ENCODE data around the gene RGS5.
"Not testable (repeated sequence)": the region's sequence is repeated elsewhere in the genome, so short reads cannot be mapped to it uniquely, and the experiment has no call there.

RGS5 gene, protein sequence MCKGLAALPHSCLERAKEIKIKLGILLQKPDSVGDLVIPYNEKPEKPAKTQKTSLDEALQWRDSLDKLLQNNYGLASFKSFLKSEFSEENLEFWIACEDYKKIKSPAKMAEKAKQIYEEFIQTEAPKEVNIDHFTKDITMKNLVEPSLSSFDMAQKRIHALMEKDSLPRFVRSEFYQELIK

DNA sequence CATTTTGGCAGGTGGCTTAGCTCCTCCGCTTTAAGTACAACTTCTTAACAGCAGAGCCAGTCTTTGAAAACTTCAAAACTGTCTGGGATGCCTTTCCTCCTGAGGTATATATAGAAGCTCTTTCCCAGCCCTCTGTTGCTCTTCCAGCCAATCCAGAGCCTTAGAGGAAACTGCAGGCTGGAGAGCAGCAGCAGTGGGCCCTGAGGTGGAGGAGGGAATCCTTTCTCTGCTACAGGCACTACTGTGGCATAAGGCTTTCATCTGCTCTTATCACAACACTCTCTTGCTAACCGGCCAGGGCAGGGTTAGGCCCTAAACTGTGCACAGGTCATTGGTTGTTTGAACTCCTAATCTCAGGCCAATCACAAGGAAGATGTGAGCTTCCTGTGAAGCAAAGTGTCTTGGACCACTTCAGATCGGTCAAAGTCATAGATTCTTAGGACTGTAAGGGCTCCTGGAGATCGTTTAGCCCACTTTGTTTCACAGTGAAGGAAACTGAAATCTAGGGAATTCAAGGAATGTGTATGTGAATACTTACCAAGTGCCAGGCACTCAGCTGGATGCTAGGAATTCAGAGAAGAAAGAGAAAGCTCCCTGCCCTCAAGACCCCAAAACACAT lies at the start of gene RGS5:
RGS5 (minus strand) TSS at position 84 of the 619 bp plus-strand sequence; CDS start at position 3, 81 bp downstream.
- Histone ChIP-seq H3K9me3 (no peaks in the 10 kb centered on the region), H3K4me3 (ENCODE audit: low read depth in 1 of 2, low read length in 1 of 2) (no peak within 1 kb of the TSS), H3K27ac (no peak within 1 kb of the TSS), H3K27me3 (no peaks in the 10 kb centered on the region), H3K36me3 (no peaks in the 10 kb centered on the region), H3K4me1 (ENCODE audit: control insufficient read depth in 1 of 2, insufficient read depth in 1 of 2, low read depth in 1 of 2, low read length in 1 of 2) (no peaks in the 10 kb centered on the region)
- no peak for TF ChIP-seq CTCF (IDR thresholded peaks at IDR 0.05)

- Histone ChIP-seq H3K36me3 (no peaks in the 10 kb centered on the region), H3K4me3 (ENCODE audit: low read depth in 1 of 2, low read length in 1 of 2) (no peak overlapping the region)
Measured at GRCh38 chr1:163250382-163250974, 47.8 kb upstream of the RGS5 start.

GRCh38 chr1:163248064-163248463 lies 45.3 kb upstream of the RGS5 start:
- no peak for TF ChIP-seq CTCF (IDR thresholded peaks at IDR 0.05)
- Histone ChIP-seq H3K4me1 (ENCODE audit: control insufficient read depth in 1 of 2, insufficient read depth in 1 of 2, low read depth in 1 of 2, low read length in 1 of 2) (no peaks in the 10 kb centered on the region), H3K36me3 (no peaks in the 10 kb centered on the region), H3K27ac (no peak overlapping the region), H3K4me3 (ENCODE audit: low read depth in 1 of 2, low read length in 1 of 2) (no peak overlapping the region), H3K27me3 (no peaks in the 10 kb centered on the region), H3K9me3 (no peaks in the 10 kb centered on the region)

More at GRCh38 chr1:163250382-163250974, 47.8 kb upstream of the RGS5 start:
- H3K9me3 ChIP-seq = no peaks in the 10 kb centered on the region
- no peaks in the 10 kb centered on the region for H3K4me1 ChIP-seq (ENCODE audit: control insufficient read depth in 1 of 2, insufficient read depth in 1 of 2, low read depth in 1 of 2, low read length in 1 of 2)
- H3K27me3 ChIP-seq = no peaks in the 10 kb centered on the region
- H3K27ac ChIP-seq = no peak overlapping the region
- TF ChIP-seq CTCF (IDR thresholded peaks at IDR 0.05) = no peak

DNA sequence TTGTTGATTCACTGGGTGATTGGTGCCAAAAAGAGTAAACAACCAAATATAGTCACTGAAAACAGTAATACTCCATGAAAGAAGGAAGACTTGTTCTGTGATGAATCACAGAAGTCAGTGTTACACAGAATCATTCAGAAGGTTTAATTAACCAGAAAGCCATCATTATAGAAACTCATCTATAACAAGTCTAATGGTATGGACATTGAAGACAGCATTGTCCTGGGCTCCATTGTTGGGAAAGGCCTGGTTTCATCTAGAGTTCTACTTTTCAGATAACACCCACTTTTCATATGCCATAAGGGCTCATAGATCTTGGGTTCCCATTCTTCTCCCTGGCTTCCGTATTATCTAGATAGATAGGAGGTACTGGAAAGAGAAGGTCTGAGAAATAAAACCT lies 41.9 kb upstream of the RGS5 start:
- not testable (repeated sequence) for H3K27ac ChIP-seq; H3K9me3 ChIP-seq; H3K36me3 ChIP-seq; H3K4me3 ChIP-seq (ENCODE audit: low read depth in 1 of 2, low read length in 1 of 2); H3K4me1 ChIP-seq (ENCODE audit: control insufficient read depth in 1 of 2, insufficient read depth in 1 of 2, low read depth in 1 of 2, low read length in 1 of 2); H3K27me3 ChIP-seq

DNA sequence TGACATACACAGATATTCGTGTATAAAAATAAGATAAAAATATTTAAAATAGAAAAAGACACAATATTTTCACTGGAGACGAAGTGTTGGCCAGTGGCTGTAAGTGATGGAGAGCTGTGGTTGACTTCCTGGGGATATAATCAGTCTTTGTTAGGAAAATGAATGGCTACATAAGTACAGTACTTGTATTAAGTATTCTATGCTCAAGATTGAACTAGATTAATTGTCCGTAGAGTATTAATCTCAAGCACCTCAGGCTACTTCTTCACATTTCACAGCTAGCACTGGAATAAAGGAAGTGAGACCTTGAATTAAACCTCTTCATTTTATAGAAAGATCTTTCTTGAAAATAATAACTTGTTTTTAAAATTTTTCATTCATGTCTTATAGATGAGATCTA lies 39.0 kb upstream of the RGS5 start:
- no peak for TF ChIP-seq CTCF (IDR thresholded peaks at IDR 0.05)
- H3K4me1 ChIP-seq (ENCODE audit: control insufficient read depth in 1 of 2, insufficient read depth in 1 of 2, low read depth in 1 of 2, low read length in 1 of 2) = no peaks in the 10 kb centered on the region
- H3K27me3 ChIP-seq = no peaks in the 10 kb centered on the region
- H3K27ac ChIP-seq = no peak overlapping the region
- no peaks in the 10 kb centered on the region for H3K36me3 ChIP-seq
- no peaks in the 10 kb centered on the region for H3K9me3 ChIP-seq
- no peak overlapping the region for H3K4me3 ChIP-seq (ENCODE audit: low read depth in 1 of 2, low read length in 1 of 2)

DNA sequence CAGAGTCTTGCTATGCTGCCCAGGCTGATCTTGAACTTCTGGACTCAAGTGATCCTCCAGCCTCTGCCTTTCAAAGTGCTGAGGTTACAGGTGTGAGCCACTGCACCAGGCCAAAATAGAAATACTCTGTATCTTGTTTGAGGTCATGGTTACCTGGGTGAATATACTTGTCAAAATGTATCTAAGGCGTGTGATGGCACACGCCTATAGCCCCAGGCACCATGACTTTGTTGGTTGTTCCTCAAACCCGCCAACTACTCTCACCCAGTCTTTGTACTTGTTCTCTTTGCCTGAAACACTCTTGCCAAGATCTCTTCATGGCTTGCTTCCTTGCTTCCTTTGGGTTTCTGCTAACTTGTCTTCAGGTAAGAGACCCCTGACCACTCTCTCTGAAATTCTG lies 38.0 kb upstream of the RGS5 start:
- no peak overlapping the region for H3K27ac ChIP-seq
- no peak for TF ChIP-seq CTCF (IDR thresholded peaks at IDR 0.05)
- H3K4me3 ChIP-seq (ENCODE audit: low read depth in 1 of 2, low read length in 1 of 2) = no peak overlapping the region

GRCh38 chr1:163233643-163234042 lies 30.9 kb upstream of the RGS5 start:
- H3K4me1 ChIP-seq (ENCODE audit: control insufficient read depth in 1 of 2, insufficient read depth in 1 of 2, low read depth in 1 of 2, low read length in 1 of 2); H3K27ac ChIP-seq; H3K4me3 ChIP-seq (ENCODE audit: low read depth in 1 of 2, low read length in 1 of 2); H3K9me3 ChIP-seq; H3K27me3 ChIP-seq; H3K36me3 ChIP-seq: not testable (repeated sequence)

More for the DNA sequence above, 38.0 kb upstream of the RGS5 start:
- Histone ChIP-seq H3K9me3 (no peaks in the 10 kb centered on the region), H3K27me3 (no peaks in the 10 kb centered on the region), H3K4me1 (ENCODE audit: control insufficient read depth in 1 of 2, insufficient read depth in 1 of 2, low read depth in 1 of 2, low read length in 1 of 2) (no peaks in the 10 kb centered on the region), H3K36me3 (no peaks in the 10 kb centered on the region)
